Panc1 (cell line): ENCODE data around the gene CEP135. TPM values are rescaled to one million over a fixed set of nuclear protein-coding genes. Genes with fewer than 3 reads are reported as not detected.

Source experiments
- ATAC-seq: fragments of 200-7000 bp; cut with Tn5 transposase; 2 replicates; pipeline ENCODE4 v1.9.1; 2020; ENCODE audit warnings: mild to moderate bottlenecking, moderate library complexity
- BruUV-seq: library from RNA; stranded (reverse); fragments of 400-500 nt; replicated peaks from 2 replicates; lab custom pipeline; 2021; lab: Mats Ljungman, UMichigan
- CTCF ChIA-PET: fragments of 300-600 bp; sonication (Branson Sonifier 250); formaldehyde crosslinking; loops from one replicate; lab custom pipeline; 2022; ENCODE audit warnings: antibody characterized with exemption; lab: Charles Lee
- POLR2A ChIA-PET: fragments of 300-600 bp; sonication (Branson Sonifier 250); formaldehyde crosslinking; loops from one replicate; lab custom pipeline; 2022; ENCODE audit warnings: antibody characterized with exemption; lab: Charles Lee
- DNase-seq: peaks from one replicate; pipeline ENCODE4 v3.0.0-alpha.2; 2010; ENCODE audit warnings: low read depth, low spot score
- H3K27ac ChIP-seq: 2 replicates; pipeline ENCODE4 v1.5.1; 2011; ENCODE audit warnings: mild to moderate bottlenecking, low read length, inconsistent platforms
- H3K27me3 ChIP-seq: fragments of 200-500 bp; sonication (Bioruptor generic); 2 replicates; pipeline ENCODE4 v1.6.0; 2014; ENCODE audit warnings: low read length, inconsistent platforms; ENCODE audit not compliant: control insufficient read depth, insufficient read depth
- H3K36me3 ChIP-seq: fragments of 200-500 bp; sonication (Bioruptor generic); 2 replicates; pipeline ENCODE4 v1.5.1; 2014; ENCODE audit warnings: inconsistent platforms, mild to moderate bottlenecking, low read length, moderate library complexity; ENCODE audit not compliant: control insufficient read depth, insufficient read depth
- H3K4me1 ChIP-seq: 2 replicates; pipeline ENCODE4 v1.5.1; 2011; ENCODE audit warnings: inconsistent platforms, mild to moderate bottlenecking, low read length, moderate library complexity; ENCODE audit not compliant: control insufficient read depth, insufficient read depth
- H3K4me3 ChIP-seq, 2 experiments: 2 replicates each; pipeline ENCODE4 v1.5.1; 2011 to 2012; ENCODE audit warnings: low read depth in 2 of 2, low read length in 2 of 2, mild to moderate bottlenecking in 2 of 2, inconsistent platforms in 1 of 2, moderate library complexity in 1 of 2
- H3K9me3 ChIP-seq: fragments of 200-500 bp; sonication (Bioruptor generic); 2 replicates; pipeline ENCODE4 v1.5.1; 2014; ENCODE audit warnings: low read depth, mild to moderate bottlenecking, inconsistent platforms, low read length, moderate library complexity; ENCODE audit not compliant: control insufficient read depth, insufficient read depth
- POLR2AphosphoS5 ChIP-seq: IDR thresholded peaks from 2 replicates; pipeline ENCODE4 v1.6.1; 2012; ENCODE audit warnings: mild to moderate bottlenecking, low read depth, low read length, moderate library complexity
- REST ChIP-seq, 2 experiments: IDR thresholded peaks; 2 replicates each; pipeline ENCODE4 v1.6.1; 2011 to 2012; ENCODE audit warnings: low read depth in 2 of 2, control low read depth in 1 of 2, low read length in 1 of 2, mild to moderate bottlenecking in 1 of 2, moderate library complexity in 1 of 2; ENCODE audit not compliant: insufficient read depth in 1 of 2
- SIN3A ChIP-seq: IDR thresholded peaks from 2 replicates; pipeline ENCODE4 v1.6.1; 2012; ENCODE audit warnings: low read depth, mild to moderate bottlenecking, low read length, moderate library complexity, borderline replicate concordance; ENCODE audit not compliant: insufficient read depth
- TCF7L2 ChIP-seq: IDR thresholded peaks from 2 replicates; pipeline ENCODE4 v1.6.1; 2011; ENCODE audit warnings: mild to moderate bottlenecking, low read depth, low read length, inconsistent platforms
- in situ Hi-C: cut with HindIII; loops from 2 replicates; pipeline ENCODE4 v1.10.0; 2016; ENCODE audit warnings: low sequenced_read_pairs, low pct_unique_long_range_greater_than_20kb
- intact Hi-C: fragments of 100-400 bp; cut with micrococcal nuclease; formaldehyde crosslinking; loops from one replicate; pipeline ENCODE4 v1.10.0; 2022; ENCODE audit not compliant: unreplicated experiment
- total RNA-seq: library from RNA; stranded (reverse); gene quantifications from one replicate; pipeline ENCODE4 v1.2.1, GENCODE V29; 2021; ENCODE audit not compliant: unreplicated experiment
- TF ChIP-seq, protein P1 (sequence below): fragments of 450-650 bp; IDR thresholded peaks from 2 replicates; pipeline ENCODE4 v1.5.1; 2017; ENCODE audit warnings: mild to moderate bottlenecking

Gene CEP135
- total RNA-seq, 1 experiment from 2014 or later = 9.5 TPM

GRCh38 chr4:56058555-56058954 is 109.8 kb downstream of the CEP135 start:
- ChIA-PET CTCF (no interaction called here), POLR2A (no interaction called here)
- H3K36me3 ChIP-seq = no peaks in the 10 kb centered on the region
- H3K4me3 ChIP-seq = no peak overlapping the region
- intact Hi-C loops = no loop called here
- in situ Hi-C loops = no loop called here
- no TSS peak for BruUV-seq
- H3K27me3 ChIP-seq = no peaks in the 10 kb centered on the region
- no peaks in the 10 kb centered on the region for H3K4me1 ChIP-seq
- H3K27ac ChIP-seq = no peak overlapping the region
- H3K9me3 ChIP-seq = no peaks in the 10 kb centered on the region
- DNase-seq (no peak), ATAC-seq (no peak)
- TF ChIP-seq, protein P1, sequence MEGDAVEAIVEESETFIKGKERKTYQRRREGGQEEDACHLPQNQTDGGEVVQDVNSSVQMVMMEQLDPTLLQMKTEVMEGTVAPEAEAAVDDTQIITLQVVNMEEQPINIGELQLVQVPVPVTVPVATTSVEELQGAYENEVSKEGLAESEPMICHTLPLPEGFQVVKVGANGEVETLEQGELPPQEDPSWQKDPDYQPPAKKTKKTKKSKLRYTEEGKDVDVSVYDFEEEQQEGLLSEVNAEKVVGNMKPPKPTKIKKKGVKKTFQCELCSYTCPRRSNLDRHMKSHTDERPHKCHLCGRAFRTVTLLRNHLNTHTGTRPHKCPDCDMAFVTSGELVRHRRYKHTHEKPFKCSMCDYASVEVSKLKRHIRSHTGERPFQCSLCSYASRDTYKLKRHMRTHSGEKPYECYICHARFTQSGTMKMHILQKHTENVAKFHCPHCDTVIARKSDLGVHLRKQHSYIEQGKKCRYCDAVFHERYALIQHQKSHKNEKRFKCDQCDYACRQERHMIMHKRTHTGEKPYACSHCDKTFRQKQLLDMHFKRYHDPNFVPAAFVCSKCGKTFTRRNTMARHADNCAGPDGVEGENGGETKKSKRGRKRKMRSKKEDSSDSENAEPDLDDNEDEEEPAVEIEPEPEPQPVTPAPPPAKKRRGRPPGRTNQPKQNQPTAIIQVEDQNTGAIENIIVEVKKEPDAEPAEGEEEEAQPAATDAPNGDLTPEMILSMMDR = no peak
- TF ChIP-seq SIN3A = no peak
- no peak for TF ChIP-seq TCF7L2
- TF ChIP-seq REST (IDR thresholded peaks at IDR 0.05; ENCODE audit: insufficient read depth in 1 of 2, low read depth in 2 of 2, low read length in 1 of 2) = no peak
- TF ChIP-seq POLR2AphosphoS5 = no peak

- no peak for DNase-seq
- CTCF ChIA-PET = no interaction called here
- no peak for TF ChIP-seq POLR2AphosphoS5
- H3K4me1 ChIP-seq = no peaks in the 10 kb centered on the region
- ATAC-seq = no peak
- H3K36me3 ChIP-seq = no peaks in the 10 kb centered on the region
- intact Hi-C loops (no loop called here), in situ Hi-C loops (no loop called here)
- H3K27ac ChIP-seq = no peak overlapping the region
- H3K27me3 ChIP-seq = no peaks in the 10 kb centered on the region; the same call in 1 of the 2 replicates
- POLR2A ChIA-PET = no interaction called here
- BruUV-seq = no TSS peak
- no peak overlapping the region for H3K4me3 ChIP-seq
- H3K9me3 ChIP-seq = no peaks in the 10 kb centered on the region
These were observed 111.3 kb downstream of the CEP135 start for GRCh38 chr4:56060036-56060435.

DNA sequence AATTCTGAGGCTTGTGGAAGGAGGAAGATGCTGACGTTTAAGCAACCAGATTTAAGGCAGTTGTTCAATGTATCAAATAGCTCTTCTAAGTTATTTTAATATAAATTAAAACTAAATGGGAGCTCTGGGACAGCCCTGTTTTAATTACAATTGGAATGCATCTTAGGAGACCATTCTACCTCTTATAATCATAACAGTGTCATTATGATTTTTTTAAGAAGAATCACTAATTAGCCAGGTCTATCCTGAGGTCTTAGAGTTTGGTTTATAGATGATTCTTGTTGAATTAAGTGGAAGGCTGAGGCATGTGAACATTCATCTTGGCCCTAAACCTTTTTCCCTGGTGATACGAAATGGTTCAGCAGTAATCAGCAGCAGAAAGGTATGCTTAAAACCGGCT is 113.4 kb downstream of the CEP135 start:
- intact Hi-C loops = no loop called here
- POLR2A ChIA-PET = interaction anchor here (0.5 kb wide), 1 partner anchor 18 kb away, joined by 5 read pairs; no protein-coding TSS in a partner anchor
- DNase-seq = no peak

More for the DNA sequence above, 113.4 kb downstream of the CEP135 start:
- Histone ChIP-seq H3K36me3 (no peaks in the 10 kb centered on the region), H3K4me1 (no peaks in the 10 kb centered on the region), H3K27me3 (no peaks in the 10 kb centered on the region; the same call in 1 of the 2 replicates), H3K27ac (no peak overlapping the region), H3K9me3 (no peaks in the 10 kb centered on the region), H3K4me3 (no peak overlapping the region)
- ATAC-seq = no peak
- in situ Hi-C loops = no loop called here
- TF ChIP-seq SIN3A = no peak
- TF ChIP-seq TCF7L2 = no peak
- no peak for TF ChIP-seq REST (IDR thresholded peaks at IDR 0.05; ENCODE audit: insufficient read depth in 1 of 2, low read depth in 2 of 2, low read length in 1 of 2)
- TF ChIP-seq POLR2AphosphoS5 = no peak
- TF ChIP-seq, protein P1 = no peak
- no TSS peak for BruUV-seq
- CTCF ChIA-PET = no interaction called here
